Neutrophil (primary cell): ENCODE data around the gene RENBP.

ENCODE experiments used
- H3K27ac ChIP-seq: fragments of 200-600 bp; sonication (generic); 2 replicates; pipeline ENCODE4 v1.5.1; 2016; ENCODE audit warnings: mild to moderate bottlenecking, moderate library complexity
- H3K27me3 ChIP-seq: fragments of 200-600 bp; sonication (generic); 2 replicates; pipeline ENCODE4 v1.6.0; 2016; ENCODE audit warnings: mild to moderate bottlenecking
- H3K36me3 ChIP-seq: fragments of 200-600 bp; sonication (generic); 2 replicates; pipeline ENCODE4 v1.5.1; 2017
- H3K4me1 ChIP-seq, 2 experiments: fragments of 200-600 bp in 1 of 2; sonication (generic) in 1 of 2; 1 replicate in 1 of 2; 2 replicates in 1 of 2; pipeline versions ENCODE4 v1.5.1 to v1.6.1; 2013 to 2016; ENCODE audit warnings: low read depth in 1 of 2, low read length in 1 of 2, mild to moderate bottlenecking in 1 of 2, moderate library complexity in 1 of 2; ENCODE audit not compliant: control insufficient read depth in 1 of 2, insufficient read depth in 1 of 2
- H3K4me3 ChIP-seq, 2 experiments: fragments of 200-600 bp in 1 of 2; sonication (generic) in 1 of 2; 1 replicate in 1 of 2; 2 replicates in 1 of 2; pipeline ENCODE4 v1.5.1; 2013 to 2016; ENCODE audit warnings: low read depth in 1 of 2, low read length in 1 of 2, mild to moderate bottlenecking in 1 of 2, moderate library complexity in 1 of 2
- H3K9me3 ChIP-seq: fragments of 200-600 bp; sonication (generic); 2 replicates; pipeline ENCODE4 v1.5.1; 2016
- CTCF ChIP-seq: fragments of 200-600 bp; sonication (generic); IDR thresholded peaks from 2 replicates; pipeline ENCODE4 v1.5.1; 2016; ENCODE audit warnings: antibody characterized with exemption

The RENBP gene

GRCh38 chrX:153921511-153922446 lies 22.7 kb downstream of the RENBP start:
- Histone ChIP-seq H3K4me3 (peak overlapping the region; percentile 69 to 98), H3K27me3 (no peaks in the 10 kb centered on the region), H3K27ac (peak overlapping the region; percentile 100), H3K4me1 (peaks cover 31 to 56% of the 10 kb centered on the region in 2 experiments), H3K9me3 (no peaks in the 10 kb centered on the region), H3K36me3 (peaks cover 44% of the 10 kb centered on the region)
- no peak for TF ChIP-seq CTCF

- peaks cover 52% of the 10 kb centered on the region for H3K36me3 ChIP-seq
- no peaks in the 10 kb centered on the region for H3K27me3 ChIP-seq
- H3K4me1 ChIP-seq = peaks cover 31 to 51% of the 10 kb centered on the region in 2 experiments
- no peaks in the 10 kb centered on the region for H3K9me3 ChIP-seq
- TF ChIP-seq CTCF = no peak
- H3K4me3 ChIP-seq = no peak overlapping the region
- H3K27ac ChIP-seq = peak overlapping the region; percentile 100
Observed at GRCh38 chrX:153921070-153921469, 23.4 kb downstream of the RENBP start.

- no peak overlapping the region for H3K27ac ChIP-seq
- no peak overlapping the region for H3K4me3 ChIP-seq
- no peaks in the 10 kb centered on the region for H3K27me3 ChIP-seq
- peaks cover 31 to 46% of the 10 kb centered on the region in 2 experiments for H3K4me1 ChIP-seq
- peaks cover 57% of the 10 kb centered on the region for H3K36me3 ChIP-seq
- no peak for TF ChIP-seq CTCF
- H3K9me3 ChIP-seq = no peaks in the 10 kb centered on the region
Observed at GRCh38 chrX:153920546-153920945, 23.9 kb downstream of the RENBP start.

GRCh38 chrX:153919281-153919680 lies 25.2 kb downstream of the RENBP start:
- peaks cover 31 to 34% of the 10 kb centered on the region in 2 experiments for H3K4me1 ChIP-seq
- H3K36me3 ChIP-seq = peaks cover 68% of the 10 kb centered on the region
- no peaks in the 10 kb centered on the region for H3K9me3 ChIP-seq
- TF ChIP-seq CTCF = no peak
- no peak overlapping the region for H3K4me3 ChIP-seq
- no peaks in the 10 kb centered on the region for H3K27me3 ChIP-seq
- H3K27ac ChIP-seq = no peak overlapping the region

GRCh38 chrX:153917869-153918268 lies 26.6 kb downstream of the RENBP start:
- no peak overlapping the region for H3K27ac ChIP-seq
- no peak for TF ChIP-seq CTCF
- no peaks in the 10 kb centered on the region for H3K27me3 ChIP-seq
- no peak overlapping the region for H3K4me3 ChIP-seq
- H3K36me3 ChIP-seq = peaks cover 82% of the 10 kb centered on the region
- H3K4me1 ChIP-seq = peaks cover 18 to 19% of the 10 kb centered on the region in 2 experiments
- H3K9me3 ChIP-seq = no peaks in the 10 kb centered on the region
